GM21528 (cell line): Measurements from ENCODE around the gene FBXO31.
"Not testable (repeated sequence)": the region's sequence is repeated elsewhere in the genome, so short reads cannot be mapped to it uniquely, and the experiment has no call there.

ENCODE experiments used
- ATAC-seq: cut with Tn5 transposase; IDR thresholded peaks from one replicate; pipeline ENCODE4 v1.9.1; 2021; ENCODE audit warnings: mild to moderate bottlenecking, moderate library complexity; ENCODE audit not compliant: unreplicated experiment, low FRiP score

The FBXO31 gene

GRCh38 chr16:87387942-87388817 is 4.6 kb upstream of the FBXO31 start:
- peak; percentile 40 for ATAC-seq

GRCh38 chr16:87384875-87385167 is 1.2 kb upstream of the FBXO31 start:
- not testable (repeated sequence) for ATAC-seq

- ATAC-seq, result peak; percentile 15
Measured at GRCh38 chr16:87384162-87384874, 742 bp upstream of the FBXO31 start.

GRCh38 chr16:87382023-87382785 is 1.4 kb downstream of the FBXO31 start:
- ATAC-seq, result no peak

- ATAC-seq, result no peak
Measured at GRCh38 chr16:87380881-87381280, 2.7 kb downstream of the FBXO31 start.

GRCh38 chr16:87380403-87380802 is 3.2 kb downstream of the FBXO31 start:
- no peak for ATAC-seq

- not testable (repeated sequence) for ATAC-seq
Measured at GRCh38 chr16:87379312-87379752, 4.2 kb downstream of the FBXO31 start.

- no peak for ATAC-seq
Measured at GRCh38 chr16:87376660-87377059, 6.9 kb downstream of the FBXO31 start.

GRCh38 chr16:87375426-87376135 is 8.0 kb downstream of the FBXO31 start:
- ATAC-seq, result no peak

- ATAC-seq, result no peak
Measured at GRCh38 chr16:87374313-87374712, 9.3 kb downstream of the FBXO31 start.

GRCh38 chr16:87372305-87372704 is 11.3 kb downstream of the FBXO31 start:
- ATAC-seq, result no peak

GRCh38 chr16:87371261-87371866 is 12.2 kb downstream of the FBXO31 start:
- ATAC-seq, result no peak

GRCh38 chr16:87369796-87370719 is 13.5 kb downstream of the FBXO31 start:
- no peak for ATAC-seq

GRCh38 chr16:87369117-87369765 is 14.3 kb downstream of the FBXO31 start:
- no peak for ATAC-seq

GRCh38 chr16:87368029-87368770 is 15.4 kb downstream of the FBXO31 start:
- no peak for ATAC-seq

- no peak for ATAC-seq
Measured at GRCh38 chr16:87367529-87367928, 16.0 kb downstream of the FBXO31 start.

- no peak for ATAC-seq
Measured at GRCh38 chr16:87366930-87367329, 16.6 kb downstream of the FBXO31 start.

GRCh38 chr16:87366288-87366687 is 17.3 kb downstream of the FBXO31 start:
- no peak for ATAC-seq
